GM12878 (cell line): ENCODE results near the gene RNU2-1. TPM values are rescaled to one million over a fixed set of nuclear protein-coding genes. Genes with fewer than 3 reads are reported as not detected.

Experiments used
- ATAC-seq: fragments of 200-7000 bp; cut with Tn5 transposase; 3 replicates; pipeline ENCODE4 v1.9.1; 2020; ENCODE audit warnings: mild to moderate bottlenecking, moderate library complexity
- BruUV-seq: library from RNA; stranded (reverse); fragments of 400-500 nt; replicated peaks from 2 replicates; lab custom pipeline; 2021; lab: Mats Ljungman, UMichigan
- CTCF ChIA-PET: fragments of 300-600 bp; sonication (Branson Sonifier 250); formaldehyde crosslinking; extraction: SDS; loops from one replicate; lab custom pipeline; 2021; ENCODE audit warnings: inconsistent platforms; lab: Yijun Ruan, JAX
- POLR2A ChIA-PET: fragments of 350-600 bp; formaldehyde crosslinking; extraction: SDS; loops from one replicate; lab custom pipeline; 2021; ENCODE audit warnings: inconsistent platforms; lab: Charles Lee
- RAD21 ChIA-PET: fragments of 300-600 bp; sonication (Branson Sonifier 250); formaldehyde crosslinking; loops from one replicate; lab custom pipeline; 2023; ENCODE audit warnings: antibody characterized with exemption; ENCODE audit not compliant: unreplicated experiment; lab: Charles Lee
- SMC1A ChIA-PET: fragments of 300-600 bp; sonication (Branson Sonifier 250); formaldehyde crosslinking; loops from one replicate; lab custom pipeline; 2023; ENCODE audit not compliant: unreplicated experiment, uncharacterized antibody; lab: Charles Lee
- DNase-seq: peaks from one replicate; pipeline ENCODE4 v3.0.0-alpha.2; 2011; ENCODE audit warnings: low read depth, low spot score
- FAIRE-seq: peaks from 3 replicates; lab custom pipeline; 2011; peaks lifted over from hg19 to GRCh38; lab: Jason Lieb, UNC
- H2AFZ ChIP-seq: 2 replicates; pipeline ENCODE4 v1.6.0; 2011; ENCODE audit warnings: low read depth, low read length, control low read depth; ENCODE audit not compliant: control insufficient read depth
- H3K27ac ChIP-seq: 2 replicates; pipeline ENCODE4 v1.5.1; 2011; ENCODE audit warnings: control low read depth; ENCODE audit not compliant: control insufficient read depth, insufficient read depth
- H3K27me3 ChIP-seq, 2 experiments: replicated peaks in 1 of 2; 2 replicates each; pipeline versions ENCODE4 v1.6.0 to v1.6.1; 2011; ENCODE audit warnings: low read length in 1 of 2; ENCODE audit not compliant: control insufficient read depth in 2 of 2, insufficient read depth in 2 of 2
- H3K36me3 ChIP-seq, 2 experiments: 2 replicates each; pipeline ENCODE4 v1.5.1; 2011; ENCODE audit warnings: low read length in 1 of 2; ENCODE audit not compliant: control insufficient read depth in 2 of 2, insufficient read depth in 2 of 2
- H3K4me1 ChIP-seq: 2 replicates; pipeline ENCODE4 v1.6.1; 2011; ENCODE audit warnings: mild to moderate bottlenecking, low read length, moderate library complexity, mixed read lengths; ENCODE audit not compliant: control insufficient read depth, insufficient read depth
- H3K4me2 ChIP-seq: 2 replicates; pipeline ENCODE4 v1.6.0; 2011; ENCODE audit warnings: control low read depth; ENCODE audit not compliant: control insufficient read depth, insufficient read depth
- H3K4me3 ChIP-seq: fragments of 200-600 bp; sonication (generic); 2 replicates; pipeline ENCODE4 v1.5.1; 2016
- H3K79me2 ChIP-seq: 2 replicates; pipeline ENCODE4 v1.6.0; 2011; ENCODE audit warnings: low read length; ENCODE audit not compliant: control insufficient read depth, insufficient read depth
- H3K9ac ChIP-seq: 2 replicates; pipeline ENCODE4 v1.8.0; 2011; ENCODE audit warnings: low read length, control low read depth, mixed read lengths; ENCODE audit not compliant: control insufficient read depth, insufficient read depth
- H3K9me3 ChIP-seq: replicated peaks from 3 replicates; pipeline ENCODE4 v1.5.1; 2011; ENCODE audit warnings: mild to moderate bottlenecking, low read length; ENCODE audit not compliant: control insufficient read depth, insufficient read depth
- H4K20me1 ChIP-seq: 2 replicates; pipeline ENCODE4 v1.6.0; 2011; ENCODE audit not compliant: control insufficient read depth, insufficient read depth
- CHD4 ChIP-seq: fragments of 200-600 bp; sonication (generic); IDR thresholded peaks from 2 replicates; pipeline ENCODE4 v1.6.1; 2016; ENCODE audit warnings: mild to moderate bottlenecking
- E2F8 ChIP-seq: fragments of 450-650 bp; IDR thresholded peaks from 2 replicates; pipeline ENCODE4 v1.6.1; 2018; ENCODE audit warnings: mild to moderate bottlenecking, low read depth, moderate library complexity; ENCODE audit not compliant: partially characterized antibody
- FOS ChIP-seq: IDR thresholded peaks from 3 replicates; pipeline ENCODE4 v1.6.1; 2011; ENCODE audit warnings: borderline replicate concordance; ENCODE audit not compliant: insufficient read length; ENCODE audit errors: extremely low read depth
- KAT2A ChIP-seq: conservative IDR thresholded peaks from 2 replicates; pipeline ENCODE4 v1.6.1; 2011; ENCODE audit warnings: low read depth, low read length; ENCODE audit not compliant: control insufficient read depth
- LARP7 ChIP-seq: fragments of 450-650 bp; IDR thresholded peaks from 2 replicates; pipeline ENCODE4 v1.6.1; 2017; ENCODE audit warnings: mild to moderate bottlenecking
- MEF2B ChIP-seq: fragments of 450-650 bp; IDR thresholded peaks from 2 replicates; pipeline ENCODE4 v1.6.1; 2018; ENCODE audit warnings: mild to moderate bottlenecking, moderate library complexity; ENCODE audit not compliant: partially characterized antibody, poor library complexity, severe bottlenecking
- MLLT1 ChIP-seq: fragments of 450-650 bp; IDR thresholded peaks from 2 replicates; pipeline ENCODE4 v1.6.1; 2016; ENCODE audit warnings: mild to moderate bottlenecking
- MYB ChIP-seq: fragments of 150-350 bp; IDR thresholded peaks from 2 replicates; pipeline ENCODE4 v1.6.1; 2014; ENCODE audit warnings: mild to moderate bottlenecking, low read depth, low read length, borderline replicate concordance
- PAX8 ChIP-seq: fragments of 450-650 bp; IDR thresholded peaks from 2 replicates; pipeline ENCODE4 v1.6.1; 2017; ENCODE audit warnings: mild to moderate bottlenecking, moderate library complexity
- RAD51 ChIP-seq: fragments of 450-650 bp; IDR thresholded peaks from 2 replicates; pipeline ENCODE4 v1.6.1; 2016; ENCODE audit warnings: moderate library complexity, mild to moderate bottlenecking, inconsistent platforms
- RB1 ChIP-seq: fragments of 450-650 bp; formaldehyde crosslinking; IDR thresholded peaks from 2 replicates; pipeline ENCODE4 v1.6.1; 2017; ENCODE audit warnings: mild to moderate bottlenecking, borderline replicate concordance
- SMAD1 ChIP-seq: fragments of 450-650 bp; IDR thresholded peaks from 2 replicates; pipeline ENCODE4 v1.6.1; 2018; ENCODE audit warnings: mild to moderate bottlenecking, low read depth; ENCODE audit not compliant: partially characterized antibody
- SPI1 ChIP-seq: IDR thresholded peaks from 2 replicates; pipeline ENCODE4 v1.6.1; 2011; ENCODE audit warnings: low read depth, mild to moderate bottlenecking, low read length, moderate library complexity, borderline replicate concordance; ENCODE audit not compliant: insufficient read depth
- TAF1 ChIP-seq: IDR thresholded peaks from 2 replicates; pipeline ENCODE4 v1.6.1; 2011; ENCODE audit warnings: mild to moderate bottlenecking, low read depth, low read length, borderline replicate concordance
- TCF12 ChIP-seq: IDR thresholded peaks from 2 replicates; pipeline ENCODE4 v1.6.1; 2011; ENCODE audit warnings: low read depth, mild to moderate bottlenecking, low read length
- USF2 ChIP-seq: IDR thresholded peaks from 2 replicates; pipeline ENCODE4 v1.6.1; 2011; ENCODE audit warnings: low read depth, low read length, improper control_type of control experiment, borderline replicate concordance
- ZBED1 ChIP-seq: IDR thresholded peaks from 2 replicates; pipeline ENCODE4 v1.6.1; 2016; ENCODE audit warnings: borderline replicate concordance
- ZZZ3 ChIP-seq: IDR thresholded peaks from 2 replicates; pipeline ENCODE4 v1.6.1; 2011; ENCODE audit warnings: low read depth; ENCODE audit not compliant: control insufficient read depth, insufficient read length
- WGBS: methylation state at CpG from one replicate; pipeline ENCODE4 v1.1.6; 2016; ENCODE audit warnings: low lambda C conversion rate; ENCODE audit not compliant: insufficient replicate concordance, insufficient coverage; ENCODE audit errors: missing lambda C conversion rate; 5-methylcytosine and 5-hydroxymethylcytosine counted together
- in situ Hi-C: fragments of 300-500 bp; cut with MboI; formaldehyde crosslinking; loops from 9 replicates; pipeline ENCODE4 v1.14.3; 2018; ENCODE audit warnings: mixed read lengths
- intact Hi-C: fragments of 100-400 bp; cut with micrococcal nuclease; formaldehyde crosslinking; loops from one replicate; pipeline ENCODE4 v1.14.2; 2022; ENCODE audit not compliant: unreplicated experiment
- polyA plus RNA-seq, 11 experiments: library from polyadenylated mRNA; depleted of rRNA in 4 of 11; unstranded in 6 of 11; stranded (reverse) in 5 of 11; fragments of >200 nt; fragmentation: Nextera tagmentation in 4 of 11; fragmentation: Illumina TruSeq in 1 of 11; extraction: Ambion mirVana in 4 of 11; extraction: Trizol in 1 of 11; gene quantifications; 1 replicate in 1 of 11; 2 replicates in 10 of 11; pipeline versions ENCODE4 v1.2.1 to v1.2.3, GENCODE V29; 2011 to 2016; ENCODE audit warnings: inconsistent platforms in 2 of 11, missing spikeins in 2 of 11, low read depth in 1 of 11
- total RNA-seq, 4 experiments: library from RNA; depleted of rRNA in 3 of 4; stranded (reverse); fragments of >200 nt in 3 of 4; fragmentation: Illumina TruSeq in 1 of 4; extraction: Trizol in 1 of 4; gene quantifications; 2 replicates each; pipeline versions ENCODE4 v1.2.1 to v1.2.3, GENCODE V29; 2013 to 2021

Gene RNU2-1
- total and polyA plus RNA-seq, 10 of the 15 experiments (the other 5 are each of a cell fraction or from before 2014, with no cell fraction given) = 17.5 to 9,631 (median 17.7) TPM; not detected in 7

- Histone ChIP-seq H3K27ac (peak overlapping the region; percentile 85), H3K9me3 (no peaks in the 10 kb centered on the region), H3K4me3 (peak overlapping the region; percentile 73), H3K4me1 (peaks cover 10% of the 10 kb centered on the region), H3K79me2 (peaks cover 17% of the 10 kb centered on the region), H3K4me2 (peak overlapping the region; percentile 95), H3K9ac (peak overlapping the region; percentile 86), H3K36me3 (peaks cover 2 to 14% of the 10 kb centered on the region in 2 experiments; a peak in 3 of 4 replicates), H2AFZ (peak overlapping the region; percentile 21), H3K27me3 (no peaks in the 10 kb centered on the region), H4K20me1 (no peaks in the 10 kb centered on the region)
- no TSS peak for BruUV-seq
- RAD21 ChIA-PET = interaction anchor here (1.3 to 2.9 kb wide), 3 partner anchors 41 to 155 kb away, joined by 3 to 15 read pairs (median 15); partner anchors contain the start of gene NBR1
- WGBS = 31% methylated on average over 7 of the region's 7 CpGs
- in situ Hi-C loops (loop anchor here (10.0 to 25.0 kb wide), 9 partner anchors 102 to 1649 kb away; partner anchors contain the start of genes DNAJC7, EIF1, HDAC5 and MEOX1), intact Hi-C loops (no loop called here)
- POLR2A ChIA-PET = interaction anchor here (0.5 to 4.4 kb wide), 9 partner anchors 9 to 175 kb away, joined by 3 to 31 read pairs (median 4); partner anchors contain the start of gene NBR1
- CTCF ChIA-PET = interaction anchor here (0.6 to 2.1 kb wide), 14 partner anchors 9 to 453 kb away, joined by 3 to 6 read pairs (median 4); partner anchors contain the start of genes DHX8 and RPL27
- SMC1A ChIA-PET = interaction anchor here (0.8 to 3.9 kb wide), 8 partner anchors 9 to 148 kb away, joined by 3 to 20 read pairs (median 4); no protein-coding TSS in a partner anchor
- peak; percentile 52 for ATAC-seq
- peak; percentile 65 for FAIRE-seq
- DNase-seq = peak; percentile 37
- TF ChIP-seq ZZZ3 (no peak), SMAD1 (no peak), MLLT1 (no peak), FOS (no peak), KAT2A (no peak), MEF2B (peak; percentile 34), TAF1 (no peak), MYB (no peak), SPI1 (peak; percentile 32; the same call in 1 of the 2 replicates), E2F8 (peak; percentile 57), RAD51 (peak; percentile 83), PAX8 (no peak), CHD4 (no peak), USF2 (peak; percentile 19; the same call in 1 of the 2 replicates), RB1 (no peak), ZBED1 (no peak), LARP7 (no peak), TCF12 (no peak)
These were observed 20.9 kb downstream of the RNU2-1 start for GRCh38 chr17:43212641-43213490.
